Loucy (cell line): Measurements from ENCODE around the gene WARS2.
"Not testable (repeated sequence)": the region's sequence is repeated elsewhere in the genome, so short reads cannot be mapped to it uniquely, and the experiment has no call there.

Experiments used
- H2AFZ ChIP-seq: fragments of 200-600 bp; sonication (generic); 2 replicates; pipeline ENCODE4 v1.6.0; 2016; ENCODE audit warnings: antibody characterized with exemption, mild to moderate bottlenecking, low read length, moderate library complexity
- H3F3A ChIP-seq: fragments of 200-600 bp; 2 replicates; pipeline ENCODE4 v1.6.0; 2016; ENCODE audit warnings: antibody characterized with exemption, low read depth, mild to moderate bottlenecking
- H3K27me3 ChIP-seq: fragments of 200-600 bp; sonication (generic); 2 replicates; pipeline ENCODE4 v1.6.1; 2014; ENCODE audit warnings: low read length, mild to moderate bottlenecking; ENCODE audit not compliant: insufficient read depth, poor library complexity, severe bottlenecking
- H3K36me3 ChIP-seq: fragments of 200-600 bp; sonication (generic); 2 replicates; pipeline ENCODE4 v1.6.1; 2016; ENCODE audit warnings: low read length; ENCODE audit not compliant: insufficient read depth
- H3K4me1 ChIP-seq: fragments of 200-600 bp; sonication (generic); 2 replicates; pipeline ENCODE4 v1.5.1; 2014; ENCODE audit warnings: low read length, mild to moderate bottlenecking; ENCODE audit not compliant: insufficient read depth, poor library complexity, severe bottlenecking
- H3K4me2 ChIP-seq: fragments of 200-600 bp; sonication (generic); 2 replicates; pipeline ENCODE4 v1.6.0; 2014; ENCODE audit warnings: antibody characterized with exemption, low read length, low read depth, mild to moderate bottlenecking; ENCODE audit not compliant: poor library complexity, severe bottlenecking
- H3K4me3 ChIP-seq: fragments of 200-600 bp; sonication (generic); 2 replicates; pipeline ENCODE4 v1.5.1; 2014; ENCODE audit warnings: low read length, mild to moderate bottlenecking, mixed read lengths; ENCODE audit not compliant: poor library complexity, severe bottlenecking
- H3K79me2 ChIP-seq: fragments of 200-600 bp; sonication (generic); 2 replicates; pipeline ENCODE4 v1.6.1; 2014; ENCODE audit warnings: low read length; ENCODE audit not compliant: insufficient read depth
- H3K9ac ChIP-seq: fragments of 200-600 bp; sonication (generic); 2 replicates; pipeline ENCODE4 v1.6.0; 2014; ENCODE audit warnings: mild to moderate bottlenecking, low read depth, low read length, moderate library complexity; ENCODE audit not compliant: poor library complexity, severe bottlenecking
- H3K9me2 ChIP-seq: fragments of 200-600 bp; sonication (generic); replicated peaks from 2 replicates; pipeline ENCODE4 v1.6.1; 2016; ENCODE audit warnings: low read depth, low read length, mixed read lengths
- H3K9me3 ChIP-seq: fragments of 200-600 bp; sonication (generic); 2 replicates; pipeline ENCODE4 v1.6.1; 2014; ENCODE audit warnings: mild to moderate bottlenecking, antibody characterized with exemption, low read length, low read depth; ENCODE audit not compliant: insufficient read depth
- H4K20me1 ChIP-seq: fragments of 200-600 bp; sonication (generic); 2 replicates; pipeline ENCODE4 v1.6.0; 2014; ENCODE audit warnings: antibody characterized with exemption, low read length, mild to moderate bottlenecking; ENCODE audit not compliant: insufficient read depth, poor library complexity, severe bottlenecking
- CTCF ChIP-seq: fragments of 200-600 bp; sonication (generic); conservative IDR thresholded peaks from 2 replicates; pipeline ENCODE4 v1.5.1; 2014; ENCODE audit warnings: mild to moderate bottlenecking, antibody characterized with exemption, low read length
- EZH2phosphoT487 ChIP-seq: fragments of 200-600 bp; IDR thresholded peaks from 2 replicates; pipeline ENCODE4 v1.6.1; 2018; ENCODE audit warnings: antibody characterized with exemption, mild to moderate bottlenecking, moderate library complexity, borderline replicate concordance

The WARS2 gene

GRCh38 chr1:119171381-119172010, 31.0 kb upstream of the WARS2 start:
- H3K4me2 ChIP-seq, H3K9me2 ChIP-seq, H2AFZ ChIP-seq, H3K4me1 ChIP-seq, H3K79me2 ChIP-seq, H3K27me3 ChIP-seq, H3K9me3 ChIP-seq, H3K4me3 ChIP-seq, H4K20me1 ChIP-seq, H3F3A ChIP-seq, H3K36me3 ChIP-seq, H3K9ac ChIP-seq: not testable (repeated sequence)

- no peaks in the 10 kb centered on the region for H3K79me2 ChIP-seq
- no peak for TF ChIP-seq CTCF
- no peak for TF ChIP-seq EZH2phosphoT487
- no peak overlapping the region for H2AFZ ChIP-seq
- H3K4me3 ChIP-seq = no peak overlapping the region
- no peaks in the 10 kb centered on the region for H3K27me3 ChIP-seq
- no peaks in the 10 kb centered on the region for H4K20me1 ChIP-seq
- H3K4me2 ChIP-seq = no peak overlapping the region
- H3K9ac ChIP-seq = no peak overlapping the region
- H3F3A ChIP-seq = no peaks in the 10 kb centered on the region
- H3K36me3 ChIP-seq = peaks cover 8% of the 10 kb centered on the region; the same call in 1 of the 2 replicates
- H3K9me2 ChIP-seq = no peaks in the 10 kb centered on the region
- H3K9me3 ChIP-seq = no peaks in the 10 kb centered on the region
- no peaks in the 10 kb centered on the region for H3K4me1 ChIP-seq
Measured at GRCh38 chr1:119163396-119163795, 22.9 kb upstream of the WARS2 start.

GRCh38 chr1:119160866-119161265, 20.4 kb upstream of the WARS2 start:
- H3F3A ChIP-seq = no peaks in the 10 kb centered on the region
- no peak overlapping the region for H2AFZ ChIP-seq
- no peak overlapping the region for H3K4me2 ChIP-seq
- no peak overlapping the region for H3K4me3 ChIP-seq
- H3K9ac ChIP-seq = no peak overlapping the region
- no peaks in the 10 kb centered on the region for H3K9me2 ChIP-seq
- no peaks in the 10 kb centered on the region for H3K4me1 ChIP-seq
- no peaks in the 10 kb centered on the region for H3K79me2 ChIP-seq
- H3K36me3 ChIP-seq = peaks cover 8% of the 10 kb centered on the region; the same call in 1 of the 2 replicates
- H3K9me3 ChIP-seq = no peaks in the 10 kb centered on the region
- no peak for TF ChIP-seq CTCF
- TF ChIP-seq EZH2phosphoT487 = no peak
- no peaks in the 10 kb centered on the region for H3K27me3 ChIP-seq
- no peaks in the 10 kb centered on the region for H4K20me1 ChIP-seq

- Histone ChIP-seq H3K9ac (no peak overlapping the region), H2AFZ (no peak overlapping the region), H3F3A (no peaks in the 10 kb centered on the region), H3K4me2 (no peak overlapping the region), H3K9me2 (no peaks in the 10 kb centered on the region), H3K27me3 (no peaks in the 10 kb centered on the region), H3K9me3 (no peaks in the 10 kb centered on the region), H3K36me3 (peaks cover 8% of the 10 kb centered on the region; the same call in 1 of the 2 replicates), H3K79me2 (no peaks in the 10 kb centered on the region), H4K20me1 (no peaks in the 10 kb centered on the region), H3K4me3 (no peak overlapping the region), H3K4me1 (no peaks in the 10 kb centered on the region)
- no peak for TF ChIP-seq CTCF
- TF ChIP-seq EZH2phosphoT487 = no peak
Measured at GRCh38 chr1:119160409-119160808, 20.0 kb upstream of the WARS2 start.
